GM19035 (cell line): ENCODE results near the gene NFS1.
"Not testable (repeated sequence)": the region's sequence is repeated elsewhere in the genome, so short reads cannot be mapped to it uniquely, and the experiment has no call there.

Experiments
- ATAC-seq: cut with Tn5 transposase; IDR thresholded peaks from one replicate; pipeline ENCODE4 v1.9.1; 2021; ENCODE audit not compliant: unreplicated experiment

NFS1 gene

GRCh38 chr20:35699127-35699956, at the start of gene NFS1, which contains the start of gene ROMO1:
Gene NFS1, minus strand, starts transcription at chr20:35699352. Its CDS starts 64 bp downstream, at chr20:35699288.
Gene ROMO1, plus strand, starts transcription at chr20:35699405. Its CDS starts 228 bp downstream, at chr20:35699633.
- ATAC-seq = peak; percentile 82

GRCh38 chr20:35744492-35744841, 45.3 kb upstream of the NFS1 start:
- not testable (repeated sequence) for ATAC-seq

GRCh38 chr20:35743693-35744491, 44.7 kb upstream of the NFS1 start:
- ATAC-seq = no peak

GRCh38 chr20:35742741-35743523, 43.8 kb upstream of the NFS1 start:
- ATAC-seq = no peak

GRCh38 chr20:35741892-35742740, 43.0 kb upstream of the NFS1 start, which contains the start of gene RBM39:
Gene RBM39, minus strand, starts transcription at chr20:35742260. Its CDS starts 1,386 bp downstream, at chr20:35740874.
- peak; percentile 91 for ATAC-seq

- ATAC-seq = no peak
Measured at GRCh38 chr20:35739294-35740163, 40.4 kb upstream of the NFS1 start.

- no peak for ATAC-seq
Measured at GRCh38 chr20:35738410-35739179, 39.4 kb upstream of the NFS1 start.

GRCh38 chr20:35737865-35738333, 38.7 kb upstream of the NFS1 start:
- ATAC-seq = no peak

- ATAC-seq = no peak
Measured at GRCh38 chr20:35735826-35736470, 36.8 kb upstream of the NFS1 start.

- ATAC-seq = no peak
Measured at GRCh38 chr20:35734777-35735649, 35.9 kb upstream of the NFS1 start.

- ATAC-seq = no peak
Measured at GRCh38 chr20:35734374-35734773, 35.2 kb upstream of the NFS1 start.

GRCh38 chr20:35732644-35732982, 33.5 kb upstream of the NFS1 start:
- ATAC-seq = no peak

- ATAC-seq = no peak
Measured at GRCh38 chr20:35731862-35732643, 32.9 kb upstream of the NFS1 start.

GRCh38 chr20:35731469-35731788, 32.3 kb upstream of the NFS1 start:
- no peak for ATAC-seq

GRCh38 chr20:35730583-35731468, 31.7 kb upstream of the NFS1 start:
- ATAC-seq = no peak
